A549 (cell line): Measurements from ENCODE around the gene AKAP14. TPM values are rescaled to one million over a fixed set of nuclear protein-coding genes. Genes with fewer than 3 reads are reported as not detected.
"Not testable (repeated sequence)": the region's sequence is repeated elsewhere in the genome, so short reads cannot be mapped to it uniquely, and the experiment has no call there.

Experiments used
- ATAC-seq, 2 experiments: fragments of 200-7000 bp in 1 of 2; fragments of >200 bp in 1 of 2; cut with Nextera tagmentation in 1 of 2; cut with Tn5 transposase in 1 of 2; 3 replicates each; pipeline versions ENCODE4 v1.8.0 to v1.9.1; 2018 to 2020; ENCODE audit warnings: mild to moderate bottlenecking in 1 of 2, moderate library complexity in 1 of 2
- CTCF ChIA-PET: fragments of 300-600 bp; sonication (Branson Sonifier 250); formaldehyde crosslinking; extraction: SDS; loops from one replicate; lab custom pipeline; 2021; ENCODE audit warnings: antibody characterized with exemption, inconsistent platforms; lab: Yijun Ruan, JAX
- POLR2A ChIA-PET: fragments of 350-600 bp; formaldehyde crosslinking; extraction: SDS; loops from one replicate; lab custom pipeline; 2021; ENCODE audit warnings: antibody characterized with exemption, inconsistent platforms; lab: Yijun Ruan, JAX
- DNase-seq, 2 experiments: peaks; one replicate each; pipeline versions ENCODE4 v3.0.0 to v3.0.0-alpha.2; 2011 to 2016; ENCODE audit warnings: low read depth in 1 of 2, low spot score in 1 of 2
- FAIRE-seq: peaks from 2 replicates; lab custom pipeline; 2011; peaks lifted over from hg19 to GRCh38; lab: Jason Lieb, UNC
- H3K27ac ChIP-seq, 2 experiments: fragments of >200 bp; sonication (Bioruptor Twin); formaldehyde crosslinking; 3 replicates each; pipeline ENCODE4 v1.5.1; 2016 to 2017
- H3K4me1 ChIP-seq: fragments of >200 bp; sonication (Bioruptor Twin); formaldehyde crosslinking; 3 replicates; pipeline ENCODE4 v1.6.1; 2016
- H3K4me2 ChIP-seq: fragments of >200 bp; sonication (Bioruptor Twin); formaldehyde crosslinking; 3 replicates; pipeline ENCODE4 v1.6.1; 2016
- H3K4me3 ChIP-seq: fragments of >200 bp; sonication (Bioruptor Twin); formaldehyde crosslinking; 3 replicates; pipeline ENCODE4 v1.5.1; 2016
- H3K9me3 ChIP-seq: fragments of >200 bp; sonication (Bioruptor Twin); formaldehyde crosslinking; 3 replicates; pipeline ENCODE4 v1.6.1; 2016
- BCL3 ChIP-seq: fragments of >200 bp; sonication (Bioruptor Twin); formaldehyde crosslinking; IDR thresholded peaks from 3 replicates; pipeline ENCODE4 v1.6.1; 2016
- CHD2 ChIP-seq: fragments of 150-350 bp; IDR thresholded peaks from 2 replicates; pipeline ENCODE4 v1.6.1; 2014; ENCODE audit warnings: low read length; ENCODE audit not compliant: partially characterized antibody
- EP300 ChIP-seq, 2 experiments: fragments of >200 bp; sonication (Bioruptor Twin); formaldehyde crosslinking; IDR thresholded peaks; 2 replicates in 1 of 2; 3 replicates in 1 of 2; pipeline ENCODE4 v1.6.1; 2016 to 2017
- FOSB ChIP-seq: fragments of 250-450 bp; sonication (Bioruptor Pico); IDR thresholded peaks from 2 replicates; pipeline ENCODE4 v1.5.0; 2020; ENCODE audit warnings: mild to moderate bottlenecking, moderate library complexity
- FOXS1 ChIP-seq: fragments of 250-450 bp; sonication (Bioruptor Pico); IDR thresholded peaks from 2 replicates; pipeline ENCODE4 v1.5.0; 2020; ENCODE audit warnings: mild to moderate bottlenecking, moderate library complexity
- JUNB ChIP-seq: fragments of >200 bp; sonication (Bioruptor Twin); formaldehyde crosslinking; IDR thresholded peaks from 2 replicates; pipeline ENCODE4 v1.6.1; 2016
- KDM5A ChIP-seq: fragments of 200-600 bp; sonication (generic); IDR thresholded peaks from 2 replicates; pipeline ENCODE4 v1.6.1; 2016; ENCODE audit warnings: antibody characterized with exemption, mild to moderate bottlenecking
- MAFK ChIP-seq: fragments of 450-650 bp; IDR thresholded peaks from 2 replicates; pipeline ENCODE4 v1.6.1; 2014; ENCODE audit not compliant: partially characterized antibody
- NR3C1 ChIP-seq: fragments of >200 bp; sonication (Bioruptor Twin); formaldehyde crosslinking; IDR thresholded peaks from 3 replicates; pipeline ENCODE4 v1.6.1; 2017
- PBX3 ChIP-seq: IDR thresholded peaks from 2 replicates; pipeline ENCODE4 v1.6.1; 2012
- RARB ChIP-seq: fragments of 250-450 bp; sonication (Bioruptor Pico); IDR thresholded peaks from 2 replicates; pipeline ENCODE4 v1.8.0; 2021; ENCODE audit warnings: mild to moderate bottlenecking, moderate library complexity
- RNF2 ChIP-seq: fragments of 200-600 bp; sonication (generic); IDR thresholded peaks from 2 replicates; pipeline ENCODE4 v1.6.1; 2016; ENCODE audit warnings: low read depth, mild to moderate bottlenecking, antibody characterized with exemption, moderate library complexity, borderline replicate concordance
- ZC3H11A ChIP-seq: fragments of 450-650 bp; IDR thresholded peaks from 2 replicates; pipeline ENCODE4 v1.6.1; 2014; ENCODE audit warnings: antibody characterized with exemption, mild to moderate bottlenecking
- ZFP36 ChIP-seq: fragments of 450-650 bp; IDR thresholded peaks from 2 replicates; pipeline ENCODE4 v1.6.1; 2014; ENCODE audit warnings: borderline replicate concordance; ENCODE audit not compliant: partially characterized antibody
- ZNF302 ChIP-seq: fragments of 250-450 bp; sonication (Bioruptor Pico); IDR thresholded peaks from 2 replicates; pipeline ENCODE4 v1.9.0; 2021; ENCODE audit warnings: inconsistent platforms, mild to moderate bottlenecking, moderate library complexity
- WGBS: methylation state at CpG from one replicate; pipeline ENCODE4 v1.1.6; 2017; ENCODE audit errors: missing lambda C conversion rate; 5-methylcytosine and 5-hydroxymethylcytosine counted together
- polyA plus RNA-seq, 4 experiments: library from polyadenylated mRNA; depleted of rRNA in 3 of 4; stranded (reverse); fragments of >200 nt; fragmentation: RNase III in 1 of 4; extraction: RNeasy Plus Mini Kit Qiagen cat#74134 plus additional on column Dnase treatment in 1 of 4; gene quantifications; 2 replicates in 3 of 4; 3 replicates in 1 of 4; pipeline ENCODE4 v1.2.3, GENCODE V29; 2011 to 2017
- TF ChIP-seq, protein P1 (sequence below): fragments of 200-600 bp; sonication (generic); IDR thresholded peaks from 2 replicates; pipeline ENCODE4 v1.6.1; 2016; ENCODE audit warnings: antibody characterized with exemption, mild to moderate bottlenecking, moderate library complexity
- TF ChIP-seq, protein P2 (sequence below): fragments of 250-450 bp; sonication (Bioruptor Pico); IDR thresholded peaks from 2 replicates; pipeline ENCODE4 v1.5.0; 2021; ENCODE audit warnings: mild to moderate bottlenecking, moderate library complexity, borderline replicate concordance
- TF ChIP-seq, protein P3 (sequence below): fragments of 150-350 bp; IDR thresholded peaks from 2 replicates; pipeline ENCODE4 v1.6.1; 2014; ENCODE audit warnings: low read depth, mild to moderate bottlenecking, low read length
- TF ChIP-seq, protein P4 (sequence below): IDR thresholded peaks from 2 replicates; pipeline ENCODE4 v1.6.1; 2012
- TF ChIP-seq, protein P5 (sequence below): fragments of >200 bp; sonication (Bioruptor Twin); formaldehyde crosslinking; IDR thresholded peaks from 3 replicates; pipeline ENCODE4 v1.5.1; 2016

The AKAP14 gene
- polyA plus RNA-seq, 2 of the 4 experiments (the other 2 are of a cell fraction): not detected

- TF ChIP-seq, protein P1, sequence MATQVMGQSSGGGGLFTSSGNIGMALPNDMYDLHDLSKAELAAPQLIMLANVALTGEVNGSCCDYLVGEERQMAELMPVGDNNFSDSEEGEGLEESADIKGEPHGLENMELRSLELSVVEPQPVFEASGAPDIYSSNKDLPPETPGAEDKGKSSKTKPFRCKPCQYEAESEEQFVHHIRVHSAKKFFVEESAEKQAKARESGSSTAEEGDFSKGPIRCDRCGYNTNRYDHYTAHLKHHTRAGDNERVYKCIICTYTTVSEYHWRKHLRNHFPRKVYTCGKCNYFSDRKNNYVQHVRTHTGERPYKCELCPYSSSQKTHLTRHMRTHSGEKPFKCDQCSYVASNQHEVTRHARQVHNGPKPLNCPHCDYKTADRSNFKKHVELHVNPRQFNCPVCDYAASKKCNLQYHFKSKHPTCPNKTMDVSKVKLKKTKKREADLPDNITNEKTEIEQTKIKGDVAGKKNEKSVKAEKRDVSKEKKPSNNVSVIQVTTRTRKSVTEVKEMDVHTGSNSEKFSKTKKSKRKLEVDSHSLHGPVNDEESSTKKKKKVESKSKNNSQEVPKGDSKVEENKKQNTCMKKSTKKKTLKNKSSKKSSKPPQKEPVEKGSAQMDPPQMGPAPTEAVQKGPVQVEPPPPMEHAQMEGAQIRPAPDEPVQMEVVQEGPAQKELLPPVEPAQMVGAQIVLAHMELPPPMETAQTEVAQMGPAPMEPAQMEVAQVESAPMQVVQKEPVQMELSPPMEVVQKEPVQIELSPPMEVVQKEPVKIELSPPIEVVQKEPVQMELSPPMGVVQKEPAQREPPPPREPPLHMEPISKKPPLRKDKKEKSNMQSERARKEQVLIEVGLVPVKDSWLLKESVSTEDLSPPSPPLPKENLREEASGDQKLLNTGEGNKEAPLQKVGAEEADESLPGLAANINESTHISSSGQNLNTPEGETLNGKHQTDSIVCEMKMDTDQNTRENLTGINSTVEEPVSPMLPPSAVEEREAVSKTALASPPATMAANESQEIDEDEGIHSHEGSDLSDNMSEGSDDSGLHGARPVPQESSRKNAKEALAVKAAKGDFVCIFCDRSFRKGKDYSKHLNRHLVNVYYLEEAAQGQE: no peak
- TF ChIP-seq ZNF302 (CRISPR knock-in tag) (no peak), BCL3 (no peak), CHD2 (no peak)
Observed at GRCh38 chrX:119954374-119954773, 58.7 kb downstream of the AKAP14 start (continued).

DNA sequence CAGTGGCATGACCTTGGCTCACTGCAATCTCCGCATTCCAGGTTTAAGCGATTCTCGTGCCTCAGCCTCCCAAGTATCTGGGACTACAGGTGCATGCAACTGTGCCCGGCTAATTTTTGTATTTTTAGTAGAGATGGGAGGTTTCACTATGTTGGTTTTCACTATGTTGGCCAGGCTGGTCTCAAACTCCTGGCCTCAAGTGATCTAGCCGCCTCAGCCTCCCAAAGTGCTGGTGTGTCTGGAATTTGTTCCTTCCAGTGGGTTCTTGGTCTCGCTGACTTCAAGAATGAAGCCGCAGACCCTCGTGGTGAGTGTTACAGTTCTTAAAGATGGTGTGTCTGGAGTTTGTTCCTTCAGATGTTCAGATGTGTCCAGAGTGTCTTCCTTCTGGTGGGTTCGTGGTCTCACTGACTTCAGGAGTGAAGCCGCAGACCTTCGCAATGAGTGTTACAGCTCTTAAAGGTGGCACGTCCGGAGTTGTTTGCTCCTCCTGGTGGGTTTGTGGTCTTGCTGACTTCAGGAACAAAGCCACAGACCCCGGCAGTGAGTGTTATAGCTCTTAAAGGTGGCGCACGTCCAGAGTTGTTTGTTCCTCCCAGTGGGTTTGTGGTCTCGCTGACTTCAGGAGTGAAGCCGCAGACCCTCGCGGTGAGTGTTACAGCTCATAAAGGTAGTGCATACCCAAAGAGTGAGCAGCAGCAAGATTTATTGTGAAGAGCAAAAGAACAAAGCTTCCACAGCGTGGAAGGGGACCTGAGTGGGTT is 60.3 kb downstream of the AKAP14 start:
- FAIRE-seq, ATAC-seq, H3K4me1 ChIP-seq, H3K4me2 ChIP-seq, H3K4me3 ChIP-seq, POLR2A ChIA-PET, H3K27ac ChIP-seq, DNase-seq, H3K9me3 ChIP-seq: not testable (repeated sequence)
- CTCF ChIA-PET: interaction anchor here (1.2 kb wide), 1 partner anchor 9 kb away, joined by 4 read pairs; no protein-coding TSS in a partner anchor
- 62% methylated on average over 20 of the region's 21 CpGs for WGBS

- DNase-seq (no peak), FAIRE-seq (no peak), ATAC-seq (no peak)
- no peak overlapping the region for H3K27ac ChIP-seq
- TF ChIP-seq FOXS1 (CRISPR knock-in tag): no peak
- TF ChIP-seq ZNF302 (CRISPR knock-in tag): no peak
- TF ChIP-seq, protein P2, sequence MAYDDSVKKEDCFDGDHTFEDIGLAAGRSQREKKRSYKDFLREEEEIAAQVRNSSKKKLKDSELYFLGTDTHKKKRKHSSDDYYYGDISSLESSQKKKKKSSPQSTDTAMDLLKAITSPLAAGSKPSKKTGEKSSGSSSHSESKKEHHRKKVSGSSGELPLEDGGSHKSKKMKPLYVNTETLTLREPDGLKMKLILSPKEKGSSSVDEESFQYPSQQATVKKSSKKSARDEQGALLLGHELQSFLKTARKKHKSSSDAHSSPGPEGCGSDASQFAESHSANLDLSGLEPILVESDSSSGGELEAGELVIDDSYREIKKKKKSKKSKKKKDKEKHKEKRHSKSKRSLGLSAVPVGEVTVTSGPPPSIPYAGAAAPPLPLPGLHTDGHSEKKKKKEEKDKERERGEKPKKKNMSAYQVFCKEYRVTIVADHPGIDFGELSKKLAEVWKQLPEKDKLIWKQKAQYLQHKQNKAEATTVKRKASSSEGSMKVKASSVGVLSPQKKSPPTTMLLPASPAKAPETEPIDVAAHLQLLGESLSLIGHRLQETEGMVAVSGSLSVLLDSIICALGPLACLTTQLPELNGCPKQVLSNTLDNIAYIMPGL: no peak
- TF ChIP-seq NR3C1: no peak
- TF ChIP-seq, protein P3, sequence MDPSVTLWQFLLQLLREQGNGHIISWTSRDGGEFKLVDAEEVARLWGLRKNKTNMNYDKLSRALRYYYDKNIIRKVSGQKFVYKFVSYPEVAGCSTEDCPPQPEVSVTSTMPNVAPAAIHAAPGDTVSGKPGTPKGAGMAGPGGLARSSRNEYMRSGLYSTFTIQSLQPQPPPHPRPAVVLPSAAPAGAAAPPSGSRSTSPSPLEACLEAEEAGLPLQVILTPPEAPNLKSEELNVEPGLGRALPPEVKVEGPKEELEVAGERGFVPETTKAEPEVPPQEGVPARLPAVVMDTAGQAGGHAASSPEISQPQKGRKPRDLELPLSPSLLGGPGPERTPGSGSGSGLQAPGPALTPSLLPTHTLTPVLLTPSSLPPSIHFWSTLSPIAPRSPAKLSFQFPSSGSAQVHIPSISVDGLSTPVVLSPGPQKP: no peak
- TF ChIP-seq JUNB: no peak
- no peak for TF ChIP-seq ZFP36
- TF ChIP-seq, protein P4, sequence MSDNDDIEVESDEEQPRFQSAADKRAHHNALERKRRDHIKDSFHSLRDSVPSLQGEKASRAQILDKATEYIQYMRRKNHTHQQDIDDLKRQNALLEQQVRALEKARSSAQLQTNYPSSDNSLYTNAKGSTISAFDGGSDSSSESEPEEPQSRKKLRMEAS: no peak
- no peak for TF ChIP-seq MAFK
- TF ChIP-seq, protein P5, sequence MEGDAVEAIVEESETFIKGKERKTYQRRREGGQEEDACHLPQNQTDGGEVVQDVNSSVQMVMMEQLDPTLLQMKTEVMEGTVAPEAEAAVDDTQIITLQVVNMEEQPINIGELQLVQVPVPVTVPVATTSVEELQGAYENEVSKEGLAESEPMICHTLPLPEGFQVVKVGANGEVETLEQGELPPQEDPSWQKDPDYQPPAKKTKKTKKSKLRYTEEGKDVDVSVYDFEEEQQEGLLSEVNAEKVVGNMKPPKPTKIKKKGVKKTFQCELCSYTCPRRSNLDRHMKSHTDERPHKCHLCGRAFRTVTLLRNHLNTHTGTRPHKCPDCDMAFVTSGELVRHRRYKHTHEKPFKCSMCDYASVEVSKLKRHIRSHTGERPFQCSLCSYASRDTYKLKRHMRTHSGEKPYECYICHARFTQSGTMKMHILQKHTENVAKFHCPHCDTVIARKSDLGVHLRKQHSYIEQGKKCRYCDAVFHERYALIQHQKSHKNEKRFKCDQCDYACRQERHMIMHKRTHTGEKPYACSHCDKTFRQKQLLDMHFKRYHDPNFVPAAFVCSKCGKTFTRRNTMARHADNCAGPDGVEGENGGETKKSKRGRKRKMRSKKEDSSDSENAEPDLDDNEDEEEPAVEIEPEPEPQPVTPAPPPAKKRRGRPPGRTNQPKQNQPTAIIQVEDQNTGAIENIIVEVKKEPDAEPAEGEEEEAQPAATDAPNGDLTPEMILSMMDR: no peak
- no peak for TF ChIP-seq RNF2
- no peak for TF ChIP-seq FOSB (CRISPR knock-in tag)
- no peak for TF ChIP-seq KDM5A
- TF ChIP-seq RARB (CRISPR knock-in tag): no peak
- TF ChIP-seq ZC3H11A: no peak
- no peak for TF ChIP-seq PBX3
- no peak for TF ChIP-seq EP300 (IDR thresholded peaks at IDR 0.05)
- ChIA-PET POLR2A (no interaction called here), CTCF (no interaction called here)
- H3K4me3 ChIP-seq: no peak overlapping the region
- no peak overlapping the region for H3K4me2 ChIP-seq
- no peaks in the 10 kb centered on the region for H3K4me1 ChIP-seq
- H3K9me3 ChIP-seq: no peaks in the 10 kb centered on the region
Observed at GRCh38 chrX:119960625-119961024, 64.9 kb downstream of the AKAP14 start.

- H3K27ac ChIP-seq, H3K4me2 ChIP-seq, FAIRE-seq, H3K4me3 ChIP-seq, H3K9me3 ChIP-seq, ATAC-seq, DNase-seq, CTCF ChIA-PET, H3K4me1 ChIP-seq, POLR2A ChIA-PET: not testable (repeated sequence)
- 0% methylated on average over 1 of the region's 1 CpG for WGBS
Observed at GRCh38 chrX:119966837-119967236, 71.1 kb downstream of the AKAP14 start.
